ENCODE data around the gene LIMD2. TPM values are rescaled to one million over a fixed set of nuclear protein-coding genes. Genes with fewer than 3 reads are reported as not detected.

The LIMD2 gene
- total RNA-seq, 5 donors from 2014 or later (not counting 1 experiment from before 2014, with no cell fraction given): 534 to 851 (median 767) TPM

DNA sequence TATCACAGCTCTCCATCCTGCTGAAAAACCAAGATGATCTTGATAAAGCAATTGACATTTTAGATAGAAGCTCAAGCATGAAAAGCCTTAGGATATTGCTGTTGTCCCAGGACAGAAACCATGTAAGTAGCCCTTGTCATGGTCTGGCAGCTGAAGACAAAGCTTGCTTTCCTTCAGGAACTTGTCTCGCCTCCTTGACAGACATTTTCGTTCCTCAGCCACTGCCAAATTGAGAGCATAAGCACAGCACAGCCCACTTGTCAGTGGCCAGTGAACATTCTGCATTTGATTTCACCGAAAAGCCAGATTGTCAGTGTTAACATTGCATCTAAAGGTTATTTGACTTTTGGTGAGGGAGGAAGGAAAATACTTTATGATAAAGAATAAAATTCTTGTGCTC lies 42.1 kb downstream of the LIMD2 start:
- 100% methylated on average over 2 of the region's 3 CpGs for WGBS (ENCODE audit: insufficient coverage)
- DNase-seq (no peak), ATAC-seq (replicated peaks in 1 of 4) (no peak)
- H3K36me3 Mint-ChIP-seq: peaks cover 46% of the 10 kb centered on the region
- H3K4me1 Mint-ChIP-seq: peaks cover 0 to 3% (median 0%) of the 10 kb centered on the region in 3 donors
- Histone ChIP-seq H3K9me3 (no peaks in the 10 kb centered on the region), H3K4me3 (ENCODE audit: control insufficient read depth in 1 of 2, extremely low read depth in 1 of 2, low read length in 1 of 2) (no peak overlapping the region), H3K27ac (ENCODE audit: low read length) (no peak overlapping the region), H3K4me1 (ENCODE audit: control insufficient read depth in 1 of 2, extremely low read depth in 1 of 2, insufficient read depth in 2 of 2, low read length in 2 of 2) (no peaks in the 10 kb centered on the region), H3K36me3 (ENCODE audit: control insufficient read depth in 2 of 2, extremely low read depth in 1 of 2, insufficient read depth in 1 of 2, low read length in 1 of 2) (peaks cover 2 to 56% of the 10 kb centered on the region in 2 donors), H3K27me3 (replicated peaks in 1 of 2; ENCODE audit: control insufficient read depth in 2 of 2, extremely low read depth in 1 of 2, insufficient read depth in 2 of 2, low read length in 1 of 2) (no peaks in the 10 kb centered on the region)
- no peak overlapping the region for H3K27ac Mint-ChIP-seq
- H3K9me3 Mint-ChIP-seq: no peaks in the 10 kb centered on the region
- H3K27me3 Mint-ChIP-seq: no peaks in the 10 kb centered on the region
- H3K4me3 Mint-ChIP-seq: no peak overlapping the region
- ChIA-PET CTCF (no interaction called here), POLR2A (no interaction called here)

DNA sequence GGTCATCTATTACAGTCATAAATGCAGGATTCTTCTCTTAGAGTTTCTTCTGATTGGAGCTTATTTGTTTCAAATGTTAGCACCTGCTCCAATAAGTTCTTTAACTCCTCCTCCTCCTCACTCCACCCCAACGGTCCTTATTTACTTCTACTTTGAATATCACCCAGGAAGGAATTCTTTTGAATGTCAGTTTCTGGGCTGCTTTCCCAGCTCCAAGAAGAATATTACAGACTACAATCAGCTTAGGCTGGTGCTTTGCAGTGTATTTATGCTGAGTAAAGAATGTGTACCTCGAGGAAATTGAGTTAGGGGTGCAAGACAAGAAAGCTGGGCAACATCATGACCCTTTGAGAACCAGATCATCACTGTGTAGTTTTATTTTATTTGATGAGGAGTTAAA lies 46.9 kb downstream of the LIMD2 start:
- peaks cover 0 to 7% of the 10 kb centered on the region in 2 experiments for H3K4me1 ChIP-seq (ENCODE audit: control insufficient read depth in 1 of 2, extremely low read depth in 1 of 2, insufficient read depth in 2 of 2, low read length in 2 of 2)
- Mint-ChIP-seq H3K4me3 (no peak overlapping the region), H3K27ac (peak overlapping the region in 1 of 2 donors; percentile 34), H3K9me3 (no peaks in the 10 kb centered on the region), H3K27me3 (no peaks in the 10 kb centered on the region), H3K36me3 (peaks cover 53% of the 10 kb centered on the region), H3K4me1 (peaks cover 10 to 16% (median 16%) of the 10 kb centered on the region in 3 donors)
- DNase-seq (no peak), ATAC-seq (replicated peaks in 1 of 4) (no peak)
- ChIA-PET POLR2A (no interaction called here), CTCF (interaction anchor here in 1 of 2 donors (0.6 kb wide), 1 partner anchor 102 kb away, joined by 6 read pairs; no protein-coding TSS in a partner anchor)
- H3K4me3 ChIP-seq (ENCODE audit: control insufficient read depth in 1 of 2, extremely low read depth in 1 of 2, low read length in 1 of 2): no peak overlapping the region
- no peak overlapping the region for H3K27ac ChIP-seq (ENCODE audit: low read length)
- no peaks in the 10 kb centered on the region for H3K27me3 ChIP-seq (replicated peaks in 1 of 2; ENCODE audit: control insufficient read depth in 2 of 2, extremely low read depth in 1 of 2, insufficient read depth in 2 of 2, low read length in 1 of 2)
- WGBS (ENCODE audit: insufficient coverage): no CpG with 5 or more reads among the region's 2 CpGs
- no peaks in the 10 kb centered on the region for H3K9me3 ChIP-seq
- H3K36me3 ChIP-seq (ENCODE audit: control insufficient read depth in 2 of 2, extremely low read depth in 1 of 2, insufficient read depth in 1 of 2, low read length in 1 of 2): peaks cover 0 to 44% of the 10 kb centered on the region in 2 donors

DNA sequence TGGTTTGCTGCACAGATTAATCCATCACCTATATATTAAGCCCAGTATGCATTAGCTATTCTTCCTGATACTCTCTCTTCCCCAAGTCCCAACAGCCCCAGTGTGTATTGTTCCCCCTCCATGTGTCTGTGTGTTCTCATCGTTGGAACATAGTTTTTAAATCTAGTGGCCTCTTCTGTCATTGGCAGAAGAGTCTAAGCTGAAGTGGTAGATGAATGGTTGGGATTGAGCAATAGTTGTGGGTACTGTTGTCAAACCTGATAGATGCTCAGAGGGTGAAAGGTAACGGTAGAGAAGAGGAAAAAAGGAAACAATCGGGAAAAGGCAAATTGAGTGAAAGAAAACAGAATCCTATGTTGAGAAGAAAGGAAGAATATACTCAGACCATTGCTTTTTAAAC lies 47.8 kb downstream of the LIMD2 start:
- Histone ChIP-seq H3K4me3 (ENCODE audit: control insufficient read depth in 1 of 2, extremely low read depth in 1 of 2, low read length in 1 of 2) (no peak overlapping the region), H3K36me3 (ENCODE audit: control insufficient read depth in 2 of 2, extremely low read depth in 1 of 2, insufficient read depth in 1 of 2, low read length in 1 of 2) (peaks cover 0 to 44% of the 10 kb centered on the region in 2 donors), H3K4me1 (ENCODE audit: control insufficient read depth in 1 of 2, extremely low read depth in 1 of 2, insufficient read depth in 2 of 2, low read length in 2 of 2) (peaks cover 0 to 7% of the 10 kb centered on the region in 2 experiments), H3K27ac (ENCODE audit: low read length) (no peak overlapping the region), H3K9me3 (no peaks in the 10 kb centered on the region), H3K27me3 (replicated peaks in 1 of 2; ENCODE audit: control insufficient read depth in 2 of 2, extremely low read depth in 1 of 2, insufficient read depth in 2 of 2, low read length in 1 of 2) (no peaks in the 10 kb centered on the region)
- POLR2A ChIA-PET: no interaction called here
- H3K27ac Mint-ChIP-seq: no peak overlapping the region
- no peaks in the 10 kb centered on the region for H3K27me3 Mint-ChIP-seq
- no CpG with 5 or more reads among the region's 3 CpGs for WGBS (ENCODE audit: insufficient coverage)
- H3K4me1 Mint-ChIP-seq: peaks cover 10 to 19% (median 16%) of the 10 kb centered on the region in 3 donors
- H3K9me3 Mint-ChIP-seq: no peaks in the 10 kb centered on the region
- CTCF ChIA-PET: no interaction called here
- DNase-seq (no peak), ATAC-seq (replicated peaks in 1 of 4) (no peak)
- H3K36me3 Mint-ChIP-seq: peaks cover 54% of the 10 kb centered on the region
- no peak overlapping the region for H3K4me3 Mint-ChIP-seq

DNA sequence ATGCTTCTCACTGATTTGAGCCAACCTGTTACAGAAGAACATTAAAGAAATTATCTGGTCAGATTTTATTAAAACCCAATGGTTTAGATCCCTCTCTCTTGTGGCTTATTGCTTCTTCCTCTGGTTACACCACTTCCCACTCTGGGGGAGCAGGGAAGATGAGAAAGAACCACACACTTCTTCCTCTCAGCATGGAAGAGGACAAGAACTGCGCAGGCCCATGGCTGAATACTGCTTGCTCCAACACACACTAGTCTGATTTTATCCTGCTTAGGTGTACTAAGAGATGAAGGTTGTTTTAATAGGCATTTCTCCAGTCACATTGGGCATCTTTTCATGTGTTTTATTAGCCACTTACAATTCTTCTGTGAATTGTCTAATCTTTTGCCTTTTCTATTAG lies 50.1 kb downstream of the LIMD2 start:
- H3K4me3 ChIP-seq (ENCODE audit: control insufficient read depth in 1 of 2, extremely low read depth in 1 of 2, low read length in 1 of 2): no peak overlapping the region
- Mint-ChIP-seq H3K4me1 (peaks cover 10 to 38% (median 25%) of the 10 kb centered on the region in 3 donors), H3K4me3 (no peak overlapping the region), H3K27me3 (no peaks in the 10 kb centered on the region), H3K27ac (no peak overlapping the region), H3K36me3 (peaks cover 69% of the 10 kb centered on the region), H3K9me3 (no peaks in the 10 kb centered on the region)
- peaks cover 0 to 52% of the 10 kb centered on the region in 2 donors for H3K36me3 ChIP-seq (ENCODE audit: control insufficient read depth in 2 of 2, extremely low read depth in 1 of 2, insufficient read depth in 1 of 2, low read length in 1 of 2)
- H3K27ac ChIP-seq (ENCODE audit: low read length): no peak overlapping the region
- no peak for DNase-seq
- CTCF ChIA-PET: no interaction called here
- WGBS (ENCODE audit: insufficient coverage): no CpG with 5 or more reads among the region's 1 CpG
- H3K9me3 ChIP-seq: no peaks in the 10 kb centered on the region
- no peaks in the 10 kb centered on the region for H3K27me3 ChIP-seq (replicated peaks in 1 of 2; ENCODE audit: control insufficient read depth in 2 of 2, extremely low read depth in 1 of 2, insufficient read depth in 2 of 2, low read length in 1 of 2)
- H3K4me1 ChIP-seq (ENCODE audit: control insufficient read depth in 1 of 2, extremely low read depth in 1 of 2, insufficient read depth in 2 of 2, low read length in 2 of 2): peaks cover 0 to 7% of the 10 kb centered on the region in 2 experiments
- no peak for ATAC-seq (replicated peaks in 1 of 4)
- POLR2A ChIA-PET: no interaction called here

DNA sequence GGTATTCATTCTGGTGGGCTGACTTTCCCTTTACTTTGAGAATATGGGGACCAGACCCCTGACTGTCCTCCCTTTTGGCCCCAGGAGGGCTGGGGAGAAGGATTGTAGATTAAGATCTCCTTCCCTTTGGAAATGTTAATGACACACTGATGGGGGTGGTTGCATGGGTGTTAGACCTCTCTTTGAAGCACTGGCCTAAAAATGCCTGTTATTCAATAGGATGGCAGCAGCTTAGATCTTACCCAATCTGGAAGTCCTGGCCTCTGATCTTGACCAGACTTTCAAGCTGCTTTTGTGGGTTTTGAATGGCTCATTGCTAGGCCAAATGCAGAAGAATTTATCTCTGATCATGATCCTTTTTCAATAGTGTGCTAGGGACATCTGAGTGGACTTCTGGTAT lies 52.0 kb downstream of the LIMD2 start:
- Histone ChIP-seq H3K9me3 (no peaks in the 10 kb centered on the region), H3K4me1 (ENCODE audit: control insufficient read depth in 1 of 2, extremely low read depth in 1 of 2, insufficient read depth in 2 of 2, low read length in 2 of 2) (peaks cover 0 to 7% of the 10 kb centered on the region in 2 experiments), H3K27ac (ENCODE audit: low read length) (no peak overlapping the region), H3K4me3 (ENCODE audit: control insufficient read depth in 1 of 2, extremely low read depth in 1 of 2, low read length in 1 of 2) (no peak overlapping the region), H3K27me3 (replicated peaks in 1 of 2; ENCODE audit: control insufficient read depth in 2 of 2, extremely low read depth in 1 of 2, insufficient read depth in 2 of 2, low read length in 1 of 2) (no peaks in the 10 kb centered on the region), H3K36me3 (ENCODE audit: control insufficient read depth in 2 of 2, extremely low read depth in 1 of 2, insufficient read depth in 1 of 2, low read length in 1 of 2) (peaks cover 0 to 38% of the 10 kb centered on the region in 2 donors)
- ChIA-PET POLR2A (no interaction called here), CTCF (interaction anchor here in 1 of 2 donors (0.5 kb wide), 1 partner anchor 128 kb away, joined by 4 read pairs; no protein-coding TSS in a partner anchor)
- DNase-seq (no peak), ATAC-seq (replicated peaks in 1 of 4) (no peak)
- H3K27ac Mint-ChIP-seq: no peak overlapping the region
- H3K27me3 Mint-ChIP-seq: no peaks in the 10 kb centered on the region
- H3K4me3 Mint-ChIP-seq: no peak overlapping the region
- peaks cover 59% of the 10 kb centered on the region for H3K36me3 Mint-ChIP-seq
- H3K9me3 Mint-ChIP-seq: no peaks in the 10 kb centered on the region
- peaks cover 10 to 42% (median 25%) of the 10 kb centered on the region in 3 donors for H3K4me1 Mint-ChIP-seq

DNA sequence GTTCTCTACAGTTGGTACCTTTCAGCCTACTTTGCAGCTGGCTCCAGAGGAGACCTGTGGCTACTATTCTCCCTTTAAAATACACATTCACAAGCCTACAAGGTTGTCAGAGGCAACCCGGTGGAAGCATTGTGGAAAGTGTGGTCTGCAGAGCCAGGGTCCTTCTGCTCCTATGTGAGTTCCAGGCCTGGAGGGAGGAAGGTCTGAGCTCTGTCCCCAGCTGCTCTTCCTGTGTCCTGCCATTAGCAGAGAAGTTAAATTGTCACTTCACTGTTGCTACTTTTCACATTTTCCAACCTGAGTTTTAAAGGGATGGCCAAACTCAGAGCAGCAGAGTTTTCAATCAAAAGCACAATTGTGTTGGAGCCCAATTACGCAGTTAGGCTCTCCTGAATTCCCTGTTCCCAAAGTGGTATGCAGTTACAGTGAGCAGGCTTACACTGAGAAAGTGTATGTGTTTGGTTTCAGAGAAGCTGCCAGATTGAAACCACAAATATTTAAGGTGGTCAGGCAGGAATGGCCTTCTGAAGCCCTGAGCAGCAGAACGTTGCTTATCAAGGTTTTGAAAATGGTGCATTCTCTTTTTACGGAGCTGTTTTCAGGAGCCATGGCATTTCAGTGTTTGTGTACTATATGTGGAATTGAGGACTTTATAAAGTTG lies 52.7 kb downstream of the LIMD2 start:
- Mint-ChIP-seq H3K27me3 (no peaks in the 10 kb centered on the region), H3K9me3 (no peaks in the 10 kb centered on the region), H3K4me1 (peaks cover 10 to 42% (median 25%) of the 10 kb centered on the region in 3 donors), H3K36me3 (peaks cover 51% of the 10 kb centered on the region), H3K27ac (peak overlapping the region in 1 of 2 donors; percentile 11), H3K4me3 (no peak overlapping the region)
- peaks cover 0 to 33% of the 10 kb centered on the region in 2 donors for H3K36me3 ChIP-seq (ENCODE audit: control insufficient read depth in 2 of 2, extremely low read depth in 1 of 2, insufficient read depth in 1 of 2, low read length in 1 of 2)
- H3K4me3 ChIP-seq (ENCODE audit: control insufficient read depth in 1 of 2, extremely low read depth in 1 of 2, low read length in 1 of 2): no peak overlapping the region
- no peaks in the 10 kb centered on the region for H3K27me3 ChIP-seq (replicated peaks in 1 of 2; ENCODE audit: control insufficient read depth in 2 of 2, extremely low read depth in 1 of 2, insufficient read depth in 2 of 2, low read length in 1 of 2)
- no peak for ATAC-seq (replicated peaks in 1 of 4)
- peaks cover 0 to 7% of the 10 kb centered on the region in 2 experiments for H3K4me1 ChIP-seq (ENCODE audit: control insufficient read depth in 1 of 2, extremely low read depth in 1 of 2, insufficient read depth in 2 of 2, low read length in 2 of 2)
- H3K27ac ChIP-seq (ENCODE audit: low read length): no peak overlapping the region
- POLR2A ChIA-PET: no interaction called here
- DNase-seq: no peak
- no peaks in the 10 kb centered on the region for H3K9me3 ChIP-seq
- WGBS (ENCODE audit: insufficient coverage): 98% methylated on average over 3 of the region's 4 CpGs
- CTCF ChIA-PET: interaction anchor here in 1 of 2 donors (0.5 kb wide), 1 partner anchor 129 kb away, joined by 4 read pairs; no protein-coding TSS in a partner anchor

All from T-cell (primary cell).